NCI-H2029 treated with DMSO at 0.1 percent for 48 hours (cell line): ENCODE data around the gene SVIL.
"Not testable (repeated sequence)": the region's sequence is repeated elsewhere in the genome, so short reads cannot be mapped to it uniquely, and the experiment has no call there.

ENCODE experiments used
- DNase-seq: peaks from one replicate; lab custom pipeline; 2025; lab: John Stamatoyannopoulos, UW

Gene SVIL

GRCh38 chr10:29620112-29620690 is 14.6 kb downstream of the SVIL start:
- no peak for DNase-seq

- DNase-seq: peak; percentile 9
Measured at GRCh38 chr10:29619241-29619669, 15.5 kb downstream of the SVIL start.

- no peak for DNase-seq
Measured at GRCh38 chr10:29618341-29619171, 16.2 kb downstream of the SVIL start.

- no peak for DNase-seq
Measured at GRCh38 chr10:29617880-29618340, 16.9 kb downstream of the SVIL start.

DNA sequence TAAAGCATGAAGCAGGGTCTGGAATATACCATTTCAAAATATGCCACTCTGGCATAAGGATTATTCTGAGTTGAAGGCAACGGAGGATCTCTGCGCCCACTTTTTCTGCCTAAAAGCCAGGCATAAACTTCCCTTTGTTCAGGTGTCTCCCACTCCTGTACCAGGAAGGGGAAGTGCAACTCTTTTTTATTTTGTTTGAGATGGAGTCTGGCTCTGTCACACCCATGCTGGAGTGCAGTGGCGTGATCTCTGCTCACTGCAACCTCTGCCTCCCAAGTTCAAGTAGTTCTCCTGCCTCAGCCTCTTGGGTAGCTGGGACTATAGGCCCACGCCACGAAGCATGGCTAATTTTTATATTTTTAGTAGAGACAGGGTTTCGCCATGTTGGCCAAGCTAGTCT is 18.2 kb downstream of the SVIL start:
- DNase-seq: no peak

GRCh38 chr10:29615195-29615594 is 19.6 kb downstream of the SVIL start:
- no peak for DNase-seq

GRCh38 chr10:29614289-29614688 is 20.5 kb downstream of the SVIL start:
- DNase-seq: not testable (repeated sequence)

DNA sequence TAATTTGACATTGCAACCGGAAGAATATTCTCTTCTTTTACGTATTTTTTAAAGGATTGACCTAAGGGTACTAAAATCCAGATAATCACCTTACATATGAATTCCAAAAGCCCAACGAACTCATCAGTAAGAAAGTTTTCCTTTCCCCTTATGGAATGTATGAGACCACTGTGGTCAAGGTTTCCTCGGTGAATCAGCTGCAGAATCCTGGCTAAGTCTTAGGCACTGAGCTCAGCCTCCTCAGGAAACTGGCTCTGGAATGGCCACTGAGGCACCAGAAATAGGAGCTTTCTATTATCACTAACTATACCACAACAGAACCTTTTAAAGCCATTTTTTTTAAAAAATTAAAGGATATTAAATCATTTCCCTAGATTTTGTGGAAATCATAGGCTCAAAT is 21.0 kb downstream of the SVIL start:
- DNase-seq: no peak

- DNase-seq: no peak
Measured at GRCh38 chr10:29613196-29613595, 21.6 kb downstream of the SVIL start.

DNA sequence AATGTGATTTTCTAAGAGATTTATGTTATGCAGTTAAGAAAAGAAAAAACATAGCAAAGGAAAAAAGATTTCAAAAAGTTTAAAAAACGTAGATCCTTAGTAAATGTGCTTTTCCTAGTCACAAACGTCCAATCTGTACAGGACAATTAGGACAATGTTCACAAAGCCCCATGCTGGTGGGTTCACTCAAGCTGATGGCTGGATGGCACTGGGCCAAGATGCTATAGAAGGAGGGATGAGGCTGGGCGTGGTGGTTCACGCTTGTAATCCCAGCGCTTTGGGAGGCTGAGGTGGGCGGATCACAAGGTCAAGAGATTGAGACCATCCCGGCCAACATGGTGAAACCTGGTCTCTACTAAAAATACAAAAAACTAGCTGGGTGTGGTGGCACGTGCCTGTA is 22.1 kb downstream of the SVIL start:
- DNase-seq: no peak

- no peak for DNase-seq
Measured at GRCh38 chr10:29611781-29612381, 22.9 kb downstream of the SVIL start.

- no peak for DNase-seq
Measured at GRCh38 chr10:29610876-29611647, 23.7 kb downstream of the SVIL start.

DNA sequence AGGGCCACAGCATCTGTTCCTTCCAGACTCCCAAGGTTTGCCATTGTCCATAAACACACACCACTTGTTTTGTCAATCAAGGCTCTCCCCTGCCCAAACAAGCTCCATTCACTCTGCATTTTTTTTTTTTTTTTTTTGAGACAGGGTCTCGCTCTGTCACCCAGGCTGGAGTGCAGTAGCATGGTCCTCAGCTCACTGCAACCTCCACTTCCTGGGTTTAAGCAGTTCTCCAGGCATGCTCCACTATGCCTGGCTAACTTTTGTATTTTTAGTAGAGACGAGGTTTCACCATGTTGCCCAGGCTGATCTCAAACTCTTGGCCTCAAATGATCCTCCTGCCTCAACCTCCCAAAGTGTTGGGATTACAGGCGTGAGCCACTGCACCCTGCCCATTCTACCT is 24.4 kb downstream of the SVIL start:
- DNase-seq: not testable (repeated sequence)

- DNase-seq: no peak
Measured at GRCh38 chr10:29609696-29610095, 25.1 kb downstream of the SVIL start.

DNA sequence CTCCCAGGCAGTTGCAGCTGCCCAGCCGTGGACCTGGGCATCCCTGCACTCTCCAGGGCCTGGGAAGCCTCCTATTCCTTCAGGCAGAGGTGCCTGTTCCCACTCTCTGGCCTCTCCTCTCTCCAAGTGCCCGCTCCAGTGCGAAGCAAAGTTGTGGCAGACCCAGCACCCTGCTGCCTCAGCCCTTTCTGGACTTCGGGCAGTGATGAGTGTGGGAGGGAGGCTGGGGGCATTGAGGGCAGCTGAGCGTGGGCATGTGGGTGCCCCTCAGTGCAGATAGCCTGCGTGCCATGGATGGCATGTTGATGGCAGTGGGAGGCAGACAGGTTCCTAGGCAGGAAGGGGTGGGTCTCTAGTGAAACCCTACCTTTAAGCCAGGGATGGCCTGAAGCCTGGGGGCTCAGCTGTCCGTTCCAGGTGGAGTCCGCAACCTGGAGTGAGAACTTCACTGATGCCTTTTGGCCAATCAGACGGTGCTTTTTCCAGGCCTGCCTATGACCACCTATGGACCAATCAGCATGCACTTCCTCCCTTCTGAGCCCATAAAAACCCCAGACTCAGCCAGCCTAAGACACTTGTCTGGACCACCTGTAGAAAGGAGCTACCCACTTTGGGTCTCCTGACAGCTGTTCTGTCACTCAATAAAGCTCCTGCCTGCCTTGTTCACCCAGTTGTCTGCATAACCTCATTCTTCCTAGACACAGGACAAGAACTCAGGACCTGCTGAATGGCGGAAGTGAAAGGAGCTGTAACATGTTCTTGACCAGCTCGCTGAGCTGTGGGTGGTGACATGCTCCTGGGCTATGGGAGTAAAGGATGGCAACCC is 26.1 kb downstream of the SVIL start:
- no peak for DNase-seq

- DNase-seq: no peak
Measured at GRCh38 chr10:29608062-29608461, 26.7 kb downstream of the SVIL start.

DNA sequence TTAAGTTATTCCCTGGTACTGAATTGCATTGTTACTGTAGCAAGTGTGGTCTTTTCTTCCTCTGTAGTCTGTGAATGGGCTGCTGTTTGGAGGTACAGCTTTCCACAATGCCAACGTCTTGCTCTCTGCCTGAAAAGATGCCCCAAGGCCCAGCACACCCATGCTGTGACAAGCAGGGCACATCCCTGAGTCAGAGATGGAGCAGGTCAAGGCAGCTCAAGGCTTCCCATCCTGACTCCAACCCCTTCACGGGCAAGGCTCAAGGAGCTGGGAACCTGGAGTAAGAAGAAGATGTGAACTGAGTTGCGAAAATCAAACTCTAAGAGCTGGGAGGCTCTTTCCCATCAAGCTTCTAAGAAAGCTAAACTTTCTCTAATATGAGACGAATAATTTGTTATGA is 27.2 kb downstream of the SVIL start:
- no peak for DNase-seq

DNA sequence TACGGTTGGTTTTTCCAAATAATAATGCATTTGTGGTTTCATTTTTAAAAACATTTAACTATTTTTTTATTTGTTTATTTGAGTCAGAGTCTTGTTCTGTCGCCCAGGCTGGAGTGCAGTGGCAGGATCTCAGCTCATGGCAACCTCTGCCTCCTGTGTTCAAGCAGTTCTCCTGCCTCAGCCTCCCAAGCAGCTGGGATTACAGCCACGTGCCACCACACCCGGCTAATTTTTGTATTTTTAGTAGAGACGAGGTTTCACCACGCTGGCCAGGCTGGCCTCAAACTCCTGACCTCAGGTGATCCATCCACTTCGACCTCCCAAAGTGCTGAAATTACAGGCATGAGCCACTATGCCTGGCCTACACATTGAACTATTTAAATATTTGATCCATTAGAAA is 28.1 kb downstream of the SVIL start:
- not testable (repeated sequence) for DNase-seq

- no peak for DNase-seq
Measured at GRCh38 chr10:29604291-29604825, 30.4 kb downstream of the SVIL start.

DNA sequence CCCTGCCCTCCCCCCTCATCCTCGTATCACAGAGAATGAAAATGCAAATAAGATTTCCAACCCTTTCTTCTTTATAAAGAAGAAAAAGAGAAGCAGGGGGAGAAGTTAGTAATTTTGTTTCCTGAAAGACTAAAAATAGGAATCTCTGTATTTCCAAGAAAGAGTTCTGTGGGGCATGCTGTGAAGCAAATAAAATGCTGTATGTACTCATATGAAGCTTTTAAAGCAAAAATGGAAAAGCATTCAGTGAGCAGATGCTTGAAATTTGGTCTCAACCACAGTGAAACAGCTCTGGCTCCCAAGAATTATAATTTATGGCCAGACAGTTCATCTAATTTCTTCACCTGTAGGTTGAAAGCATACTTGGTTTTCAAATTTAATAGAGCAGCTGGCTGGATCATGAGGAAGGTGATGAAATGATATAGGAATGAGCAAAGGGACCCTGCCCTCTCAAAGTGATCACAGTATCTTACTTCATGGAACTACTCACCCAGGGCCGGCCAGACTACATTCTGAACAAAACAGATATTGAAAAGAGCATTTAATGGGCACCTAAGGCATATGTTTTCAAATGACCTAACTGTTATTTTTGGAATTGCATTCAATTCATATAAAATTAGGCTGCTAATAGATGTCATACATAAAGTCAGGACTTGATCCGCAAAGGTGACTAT is 31.4 kb downstream of the SVIL start:
- no peak for DNase-seq

GRCh38 chr10:29600821-29601220 is 34.0 kb downstream of the SVIL start:
- no peak for DNase-seq
